Embryonic facial prominence (tissue), 1 donor: ENCODE measurements around the gene PPP1R13B.

ENCODE experiments used
- DNase-seq: peaks from one replicate; pipeline ENCODE4 v3.0.0-alpha.2; 2016; ENCODE audit errors: extremely low spot score

The PPP1R13B gene

GRCh38 chr14:103838117-103838516 lies 9.3 kb downstream of the PPP1R13B start:
- DNase-seq, result no peak

GRCh38 chr14:103836976-103837725 lies 10.2 kb downstream of the PPP1R13B start:
- no peak for DNase-seq

- DNase-seq, result no peak
Observed at GRCh38 chr14:103834956-103835355, 12.4 kb downstream of the PPP1R13B start.

GRCh38 chr14:103833711-103834110 lies 13.7 kb downstream of the PPP1R13B start:
- DNase-seq, result no peak

- no peak for DNase-seq
Observed at GRCh38 chr14:103832046-103832445, 15.3 kb downstream of the PPP1R13B start.

GRCh38 chr14:103830511-103831270 lies 16.7 kb downstream of the PPP1R13B start:
- no peak for DNase-seq

GRCh38 chr14:103828315-103828967 lies 18.9 kb downstream of the PPP1R13B start:
- no peak for DNase-seq

GRCh38 chr14:103825101-103825500 lies 22.3 kb downstream of the PPP1R13B start:
- no peak for DNase-seq

- no peak for DNase-seq
Observed at GRCh38 chr14:103820908-103821307, 26.5 kb downstream of the PPP1R13B start.

- DNase-seq, result no peak
Observed at GRCh38 chr14:103820382-103820781, 27.0 kb downstream of the PPP1R13B start.

- DNase-seq, result no peak
Observed at GRCh38 chr14:103819503-103820307, 27.7 kb downstream of the PPP1R13B start.

- no peak for DNase-seq
Observed at GRCh38 chr14:103818870-103819269, 28.5 kb downstream of the PPP1R13B start.

- no peak for DNase-seq
Observed at GRCh38 chr14:103818422-103818821, 29.0 kb downstream of the PPP1R13B start.

- DNase-seq, result no peak
Observed at GRCh38 chr14:103817595-103817994, 29.8 kb downstream of the PPP1R13B start.

GRCh38 chr14:103816991-103817390 lies 30.4 kb downstream of the PPP1R13B start:
- DNase-seq, result no peak

- no peak for DNase-seq
Observed at GRCh38 chr14:103815253-103815652, 32.1 kb downstream of the PPP1R13B start.

GRCh38 chr14:103811189-103811588 lies 36.2 kb downstream of the PPP1R13B start:
- DNase-seq, result no peak

GRCh38 chr14:103808403-103809001 lies 38.9 kb downstream of the PPP1R13B start:
- DNase-seq, result no peak

GRCh38 chr14:103806805-103807204 lies 40.6 kb downstream of the PPP1R13B start:
- DNase-seq, result no peak

GRCh38 chr14:103805708-103806107 lies 41.7 kb downstream of the PPP1R13B start:
- DNase-seq, result no peak

- no peak for DNase-seq
Observed at GRCh38 chr14:103803661-103804060, 43.7 kb downstream of the PPP1R13B start.
